ENCODE measurements around the gene RAP1GAP2.

Gene RAP1GAP2

DNA sequence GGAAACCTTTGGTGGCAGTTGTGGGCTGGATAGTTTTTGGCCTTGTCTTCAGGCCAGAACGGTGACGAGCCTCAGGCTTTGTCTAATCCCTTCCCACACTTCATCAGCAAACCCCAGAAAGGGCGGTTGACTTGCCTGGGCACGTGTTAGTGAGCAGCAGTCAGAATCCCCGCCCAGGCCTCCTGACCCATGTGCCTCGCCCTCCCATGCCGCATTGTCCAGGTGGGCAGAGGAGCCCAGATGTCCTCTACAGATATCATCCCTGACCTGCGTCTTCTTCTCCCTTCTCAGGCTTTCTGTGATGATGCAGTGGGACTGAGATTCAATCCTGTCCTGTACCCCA lies 184.6 kb downstream of the RAP1GAP2 start:
- Histone ChIP-seq H3K36me3 (replicated peaks; ENCODE audit: insufficient read depth, low read length) (no peaks in the 10 kb centered on the region), H4K20me1 (ENCODE audit: insufficient read depth, low read length) (no peaks in the 10 kb centered on the region), H3K9ac (ENCODE audit: low read length) (no peak overlapping the region), H3K9me2 (replicated peaks; ENCODE audit: insufficient read depth, low read length) (no peaks in the 10 kb centered on the region), H3K4me2 (ENCODE audit: low read depth, low read length) (no peak overlapping the region), H3K4me3 (ENCODE audit: low read length) (no peak overlapping the region), H3K79me2 (ENCODE audit: low read length) (no peaks in the 10 kb centered on the region), H3K27ac (ENCODE audit: low read length) (no peak overlapping the region), H3K9me3 (replicated peaks; ENCODE audit: insufficient read depth, low read length) (no peaks in the 10 kb centered on the region), H3K27me3 (replicated peaks; ENCODE audit: insufficient read depth, low read length) (peaks cover 18% of the 10 kb centered on the region; the same call in 1 of the 2 replicates), H3F3A (ENCODE audit: insufficient read depth, low read length) (no peaks in the 10 kb centered on the region), H2AFZ (ENCODE audit: low read length) (no peak overlapping the region), H3K4me1 (ENCODE audit: low read length) (no peaks in the 10 kb centered on the region)
- TF ChIP-seq EZH2 (optimal IDR thresholded peaks at IDR 0.05; ENCODE audit: low read depth, low read length) (no peak), EZH2phosphoT487 (IDR thresholded peaks at IDR 0.05; ENCODE audit: low read length) (no peak)
- TF ChIP-seq, protein P1, sequence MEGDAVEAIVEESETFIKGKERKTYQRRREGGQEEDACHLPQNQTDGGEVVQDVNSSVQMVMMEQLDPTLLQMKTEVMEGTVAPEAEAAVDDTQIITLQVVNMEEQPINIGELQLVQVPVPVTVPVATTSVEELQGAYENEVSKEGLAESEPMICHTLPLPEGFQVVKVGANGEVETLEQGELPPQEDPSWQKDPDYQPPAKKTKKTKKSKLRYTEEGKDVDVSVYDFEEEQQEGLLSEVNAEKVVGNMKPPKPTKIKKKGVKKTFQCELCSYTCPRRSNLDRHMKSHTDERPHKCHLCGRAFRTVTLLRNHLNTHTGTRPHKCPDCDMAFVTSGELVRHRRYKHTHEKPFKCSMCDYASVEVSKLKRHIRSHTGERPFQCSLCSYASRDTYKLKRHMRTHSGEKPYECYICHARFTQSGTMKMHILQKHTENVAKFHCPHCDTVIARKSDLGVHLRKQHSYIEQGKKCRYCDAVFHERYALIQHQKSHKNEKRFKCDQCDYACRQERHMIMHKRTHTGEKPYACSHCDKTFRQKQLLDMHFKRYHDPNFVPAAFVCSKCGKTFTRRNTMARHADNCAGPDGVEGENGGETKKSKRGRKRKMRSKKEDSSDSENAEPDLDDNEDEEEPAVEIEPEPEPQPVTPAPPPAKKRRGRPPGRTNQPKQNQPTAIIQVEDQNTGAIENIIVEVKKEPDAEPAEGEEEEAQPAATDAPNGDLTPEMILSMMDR (IDR thresholded peaks at IDR 0.05; ENCODE audit: low read length), result no peak
- no peak for DNase-seq

DNA sequence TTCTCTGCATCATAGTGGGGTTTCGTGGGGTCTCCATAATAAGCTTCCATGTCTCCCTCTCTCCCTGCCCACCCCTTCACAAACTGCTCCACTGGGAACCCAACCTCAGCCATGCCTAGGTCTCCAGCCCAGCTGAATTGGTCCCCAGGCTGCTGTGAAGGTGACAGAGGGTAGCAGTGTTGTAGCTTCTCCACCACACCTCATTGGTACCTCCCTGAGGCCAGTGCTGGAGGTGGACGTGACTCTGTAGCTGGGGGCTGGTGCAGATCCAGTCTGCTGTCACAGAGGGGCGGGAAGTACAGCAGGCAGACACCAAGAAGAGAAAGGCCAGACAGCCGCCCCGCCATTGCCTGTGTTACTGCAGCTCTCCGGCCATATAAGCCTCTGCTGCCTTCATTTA lies 185.1 kb downstream of the RAP1GAP2 start:
- Histone ChIP-seq H3K27ac (ENCODE audit: low read length) (no peak overlapping the region), H3K27me3 (replicated peaks; ENCODE audit: insufficient read depth, low read length) (peaks cover 16% of the 10 kb centered on the region; the same call in 1 of the 2 replicates), H3K79me2 (ENCODE audit: low read length) (no peaks in the 10 kb centered on the region), H3K4me1 (ENCODE audit: low read length) (no peaks in the 10 kb centered on the region), H3K9me3 (replicated peaks; ENCODE audit: insufficient read depth, low read length) (no peaks in the 10 kb centered on the region), H3K36me3 (replicated peaks; ENCODE audit: insufficient read depth, low read length) (no peaks in the 10 kb centered on the region), H3K9ac (ENCODE audit: low read length) (no peak overlapping the region), H3K4me3 (ENCODE audit: low read length) (no peak overlapping the region), H2AFZ (ENCODE audit: low read length) (no peak overlapping the region), H3K9me2 (replicated peaks; ENCODE audit: insufficient read depth, low read length) (no peaks in the 10 kb centered on the region), H3K4me2 (ENCODE audit: low read depth, low read length) (no peak overlapping the region), H4K20me1 (ENCODE audit: insufficient read depth, low read length) (no peaks in the 10 kb centered on the region), H3F3A (ENCODE audit: insufficient read depth, low read length) (no peaks in the 10 kb centered on the region)
- DNase-seq, result no peak
- no peak for TF ChIP-seq EZH2phosphoT487 (IDR thresholded peaks at IDR 0.05; ENCODE audit: low read length)
- TF ChIP-seq, protein P1 (IDR thresholded peaks at IDR 0.05; ENCODE audit: low read length), result no peak
- TF ChIP-seq EZH2 (optimal IDR thresholded peaks at IDR 0.05; ENCODE audit: low read depth, low read length), result no peak

DNA sequence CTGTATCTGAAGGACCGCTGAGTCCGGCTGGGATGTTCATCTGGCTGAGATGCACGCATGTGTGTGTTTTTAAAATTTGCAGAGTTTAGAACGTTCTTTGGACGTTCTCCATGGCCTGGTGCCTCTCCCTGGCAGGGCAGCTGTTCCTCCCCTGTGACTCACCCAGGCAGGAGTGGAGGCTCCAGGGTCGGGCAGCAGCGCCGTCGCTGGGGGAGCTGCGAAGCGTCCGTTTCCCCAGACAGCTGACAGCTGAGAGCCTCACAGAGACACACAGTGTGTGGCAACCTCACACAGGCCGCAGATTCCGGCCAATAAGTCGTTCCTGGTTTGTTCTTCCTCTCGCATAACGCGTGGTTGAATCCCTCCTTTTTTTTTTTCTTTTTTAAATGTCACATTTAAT lies 186.6 kb downstream of the RAP1GAP2 start:
- H3K27ac ChIP-seq (ENCODE audit: low read length), result no peak overlapping the region
- no peaks in the 10 kb centered on the region for H3K36me3 ChIP-seq (replicated peaks; ENCODE audit: insufficient read depth, low read length)
- no peaks in the 10 kb centered on the region for H3K9me3 ChIP-seq (replicated peaks; ENCODE audit: insufficient read depth, low read length)
- H3K4me3 ChIP-seq (ENCODE audit: low read length), result no peak overlapping the region
- no peaks in the 10 kb centered on the region for H3K4me1 ChIP-seq (ENCODE audit: low read length)
- no peak overlapping the region for H3K4me2 ChIP-seq (ENCODE audit: low read depth, low read length)
- H3F3A ChIP-seq (ENCODE audit: insufficient read depth, low read length), result no peaks in the 10 kb centered on the region
- no peak overlapping the region for H2AFZ ChIP-seq (ENCODE audit: low read length)
- H4K20me1 ChIP-seq (ENCODE audit: insufficient read depth, low read length), result no peaks in the 10 kb centered on the region
- H3K79me2 ChIP-seq (ENCODE audit: low read length), result no peaks in the 10 kb centered on the region
- H3K9me2 ChIP-seq (replicated peaks; ENCODE audit: insufficient read depth, low read length), result no peaks in the 10 kb centered on the region
- no peak overlapping the region for H3K9ac ChIP-seq (ENCODE audit: low read length)
- H3K27me3 ChIP-seq (replicated peaks; ENCODE audit: insufficient read depth, low read length), result peaks cover 14% of the 10 kb centered on the region; the same call in 1 of the 2 replicates
- DNase-seq, result no peak
- TF ChIP-seq EZH2 (optimal IDR thresholded peaks at IDR 0.05; ENCODE audit: low read depth, low read length), result no peak
- TF ChIP-seq, protein P1 (IDR thresholded peaks at IDR 0.05; ENCODE audit: low read length), result no peak

Measured in MM.1S (cell line).